HL-60 (cell line): ENCODE results near the gene ANXA2.

Experiments used
- GABPA ChIP-seq: IDR thresholded peaks from 2 replicates; pipeline ENCODE4 v1.6.1; 2012; ENCODE audit warnings: low read depth
- POLR2AphosphoS5 ChIP-seq: IDR thresholded peaks from 2 replicates; pipeline ENCODE4 v1.6.1; 2012; ENCODE audit warnings: low read depth
- SPI1 ChIP-seq: IDR thresholded peaks from 2 replicates; pipeline ENCODE4 v1.6.1; 2012; ENCODE audit warnings: low read depth, mild to moderate bottlenecking, borderline replicate concordance
- TF ChIP-seq, protein P1 (sequence below): IDR thresholded peaks from one replicate; pipeline ENCODE4 v1.5.1; 2011; ENCODE audit warnings: low read length, control low read depth, inconsistent platforms; ENCODE audit not compliant: insufficient read depth
- TF ChIP-seq, protein P2 (sequence below): IDR thresholded peaks from 2 replicates; pipeline ENCODE4 v1.6.1; 2012; ENCODE audit warnings: low read depth; ENCODE audit not compliant: insufficient replicate concordance

DNA sequence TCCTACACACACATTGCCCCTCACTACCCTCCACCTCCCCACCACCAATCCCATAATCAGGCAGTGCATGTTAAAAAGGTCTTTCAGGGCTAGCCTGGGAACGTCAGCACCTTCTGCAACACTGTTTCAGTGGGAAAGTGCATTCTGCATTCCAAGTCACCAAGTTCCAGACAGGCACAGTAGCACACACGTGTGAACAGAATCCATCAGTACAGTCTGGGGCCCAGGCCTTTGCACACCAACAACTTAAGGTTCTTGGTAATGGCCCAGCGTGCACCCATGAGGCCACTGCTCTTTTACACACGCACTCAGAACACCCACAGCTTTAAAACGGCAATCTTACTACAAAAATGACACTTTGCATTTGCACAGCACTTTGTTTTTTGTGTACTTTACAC, 1.2 kb downstream of the ANXA2 start:
- TF ChIP-seq, protein P1, sequence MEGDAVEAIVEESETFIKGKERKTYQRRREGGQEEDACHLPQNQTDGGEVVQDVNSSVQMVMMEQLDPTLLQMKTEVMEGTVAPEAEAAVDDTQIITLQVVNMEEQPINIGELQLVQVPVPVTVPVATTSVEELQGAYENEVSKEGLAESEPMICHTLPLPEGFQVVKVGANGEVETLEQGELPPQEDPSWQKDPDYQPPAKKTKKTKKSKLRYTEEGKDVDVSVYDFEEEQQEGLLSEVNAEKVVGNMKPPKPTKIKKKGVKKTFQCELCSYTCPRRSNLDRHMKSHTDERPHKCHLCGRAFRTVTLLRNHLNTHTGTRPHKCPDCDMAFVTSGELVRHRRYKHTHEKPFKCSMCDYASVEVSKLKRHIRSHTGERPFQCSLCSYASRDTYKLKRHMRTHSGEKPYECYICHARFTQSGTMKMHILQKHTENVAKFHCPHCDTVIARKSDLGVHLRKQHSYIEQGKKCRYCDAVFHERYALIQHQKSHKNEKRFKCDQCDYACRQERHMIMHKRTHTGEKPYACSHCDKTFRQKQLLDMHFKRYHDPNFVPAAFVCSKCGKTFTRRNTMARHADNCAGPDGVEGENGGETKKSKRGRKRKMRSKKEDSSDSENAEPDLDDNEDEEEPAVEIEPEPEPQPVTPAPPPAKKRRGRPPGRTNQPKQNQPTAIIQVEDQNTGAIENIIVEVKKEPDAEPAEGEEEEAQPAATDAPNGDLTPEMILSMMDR, result no peak
- TF ChIP-seq POLR2AphosphoS5, result no peak
- no peak for TF ChIP-seq GABPA
- TF ChIP-seq, protein P2, sequence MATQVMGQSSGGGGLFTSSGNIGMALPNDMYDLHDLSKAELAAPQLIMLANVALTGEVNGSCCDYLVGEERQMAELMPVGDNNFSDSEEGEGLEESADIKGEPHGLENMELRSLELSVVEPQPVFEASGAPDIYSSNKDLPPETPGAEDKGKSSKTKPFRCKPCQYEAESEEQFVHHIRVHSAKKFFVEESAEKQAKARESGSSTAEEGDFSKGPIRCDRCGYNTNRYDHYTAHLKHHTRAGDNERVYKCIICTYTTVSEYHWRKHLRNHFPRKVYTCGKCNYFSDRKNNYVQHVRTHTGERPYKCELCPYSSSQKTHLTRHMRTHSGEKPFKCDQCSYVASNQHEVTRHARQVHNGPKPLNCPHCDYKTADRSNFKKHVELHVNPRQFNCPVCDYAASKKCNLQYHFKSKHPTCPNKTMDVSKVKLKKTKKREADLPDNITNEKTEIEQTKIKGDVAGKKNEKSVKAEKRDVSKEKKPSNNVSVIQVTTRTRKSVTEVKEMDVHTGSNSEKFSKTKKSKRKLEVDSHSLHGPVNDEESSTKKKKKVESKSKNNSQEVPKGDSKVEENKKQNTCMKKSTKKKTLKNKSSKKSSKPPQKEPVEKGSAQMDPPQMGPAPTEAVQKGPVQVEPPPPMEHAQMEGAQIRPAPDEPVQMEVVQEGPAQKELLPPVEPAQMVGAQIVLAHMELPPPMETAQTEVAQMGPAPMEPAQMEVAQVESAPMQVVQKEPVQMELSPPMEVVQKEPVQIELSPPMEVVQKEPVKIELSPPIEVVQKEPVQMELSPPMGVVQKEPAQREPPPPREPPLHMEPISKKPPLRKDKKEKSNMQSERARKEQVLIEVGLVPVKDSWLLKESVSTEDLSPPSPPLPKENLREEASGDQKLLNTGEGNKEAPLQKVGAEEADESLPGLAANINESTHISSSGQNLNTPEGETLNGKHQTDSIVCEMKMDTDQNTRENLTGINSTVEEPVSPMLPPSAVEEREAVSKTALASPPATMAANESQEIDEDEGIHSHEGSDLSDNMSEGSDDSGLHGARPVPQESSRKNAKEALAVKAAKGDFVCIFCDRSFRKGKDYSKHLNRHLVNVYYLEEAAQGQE, result no peak
- no peak for TF ChIP-seq SPI1
